A549 treated with Mapracorat at 1 μM for 4 hours (cell line): ENCODE results near the gene ATP8B4. TPM values are rescaled to one million over a fixed set of nuclear protein-coding genes. Genes with fewer than 3 reads are reported as not detected.

Experiments used
- total RNA-seq: library from RNA; stranded (reverse); fragments of 200-300 nt; extraction: Qiagen RNA extraction; gene quantifications from 5 replicates; pipeline ENCODE4 v1.2.3, GENCODE V29; 2022

The ATP8B4 gene, protein sequence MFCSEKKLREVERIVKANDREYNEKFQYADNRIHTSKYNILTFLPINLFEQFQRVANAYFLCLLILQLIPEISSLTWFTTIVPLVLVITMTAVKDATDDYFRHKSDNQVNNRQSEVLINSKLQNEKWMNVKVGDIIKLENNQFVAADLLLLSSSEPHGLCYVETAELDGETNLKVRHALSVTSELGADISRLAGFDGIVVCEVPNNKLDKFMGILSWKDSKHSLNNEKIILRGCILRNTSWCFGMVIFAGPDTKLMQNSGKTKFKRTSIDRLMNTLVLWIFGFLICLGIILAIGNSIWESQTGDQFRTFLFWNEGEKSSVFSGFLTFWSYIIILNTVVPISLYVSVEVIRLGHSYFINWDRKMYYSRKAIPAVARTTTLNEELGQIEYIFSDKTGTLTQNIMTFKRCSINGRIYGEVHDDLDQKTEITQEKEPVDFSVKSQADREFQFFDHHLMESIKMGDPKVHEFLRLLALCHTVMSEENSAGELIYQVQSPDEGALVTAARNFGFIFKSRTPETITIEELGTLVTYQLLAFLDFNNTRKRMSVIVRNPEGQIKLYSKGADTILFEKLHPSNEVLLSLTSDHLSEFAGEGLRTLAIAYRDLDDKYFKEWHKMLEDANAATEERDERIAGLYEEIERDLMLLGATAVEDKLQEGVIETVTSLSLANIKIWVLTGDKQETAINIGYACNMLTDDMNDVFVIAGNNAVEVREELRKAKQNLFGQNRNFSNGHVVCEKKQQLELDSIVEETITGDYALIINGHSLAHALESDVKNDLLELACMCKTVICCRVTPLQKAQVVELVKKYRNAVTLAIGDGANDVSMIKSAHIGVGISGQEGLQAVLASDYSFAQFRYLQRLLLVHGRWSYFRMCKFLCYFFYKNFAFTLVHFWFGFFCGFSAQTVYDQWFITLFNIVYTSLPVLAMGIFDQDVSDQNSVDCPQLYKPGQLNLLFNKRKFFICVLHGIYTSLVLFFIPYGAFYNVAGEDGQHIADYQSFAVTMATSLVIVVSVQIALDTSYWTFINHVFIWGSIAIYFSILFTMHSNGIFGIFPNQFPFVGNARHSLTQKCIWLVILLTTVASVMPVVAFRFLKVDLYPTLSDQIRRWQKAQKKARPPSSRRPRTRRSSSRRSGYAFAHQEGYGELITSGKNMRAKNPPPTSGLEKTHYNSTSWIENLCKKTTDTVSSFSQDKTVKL
- 0.57 to 1.7 TPM (median 0.90 TPM) in 5 replicates for total RNA-seq

DNA sequence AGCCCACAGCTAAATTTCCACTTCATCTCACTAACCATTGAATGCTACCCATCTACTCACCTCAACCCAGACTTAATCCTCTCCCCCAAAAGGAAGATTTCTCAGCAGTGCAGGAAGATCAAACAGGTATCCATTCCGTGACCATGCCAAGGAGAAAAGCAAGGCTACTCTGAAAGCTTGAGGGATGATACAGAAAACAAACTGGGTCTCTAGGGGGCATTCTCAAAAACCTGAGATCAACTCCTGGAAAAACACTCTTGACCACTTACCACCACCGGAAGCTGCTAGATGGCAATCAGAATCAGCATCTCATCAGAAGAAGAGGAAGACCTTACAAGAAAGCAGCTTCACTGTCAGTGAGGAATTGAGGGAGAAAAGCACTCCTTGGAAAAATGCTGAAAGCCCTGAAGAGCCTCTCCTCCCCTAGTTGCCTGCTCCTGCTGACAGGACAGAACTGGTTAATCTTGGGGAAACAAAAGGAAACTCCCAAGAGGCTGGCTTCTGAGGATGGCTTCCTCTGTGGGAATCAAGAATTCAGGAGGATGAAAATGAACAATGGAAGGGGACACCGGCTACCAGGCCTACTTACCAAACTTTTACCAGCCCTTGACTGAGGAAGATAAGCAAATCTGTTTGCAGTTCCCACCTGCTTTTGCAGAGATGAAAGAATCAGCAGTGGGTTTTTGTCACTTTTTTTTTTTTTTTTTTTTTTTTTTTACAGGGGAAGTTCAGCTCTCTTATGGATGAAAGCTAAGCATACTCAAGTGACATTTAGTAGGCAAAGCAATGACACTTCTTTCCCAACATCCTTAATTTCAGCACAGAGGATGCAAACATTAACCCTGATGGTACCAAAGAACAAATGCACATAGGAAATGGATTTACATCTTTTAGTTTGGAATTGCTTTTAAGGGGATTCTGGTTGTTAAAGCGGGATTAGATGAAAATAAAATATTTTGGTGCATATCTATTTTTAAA lies at the start of gene ATP8B4:
Gene ATP8B4, minus strand, starts transcription at position 171 of the 978 bp plus-strand sequence. CDS start 12,267 bp downstream, outside the sequence.

Other genes starting within 250 kb of the ATP8B4 start
- 30.9 to 37.7 TPM (median 33.0 TPM) in 5 replicates for gene SLC27A2, start 63.0 kb upstream of the ATP8B4 start, total RNA-seq
- gene HDC, start 146.5 kb upstream of the ATP8B4 start, total RNA-seq: 0.08 to 0.10 TPM (median 0.08 TPM) in 3 of 5 replicates, not detected in the others
- gene GABPB1, start 236.0 kb upstream of the ATP8B4 start, total RNA-seq: 26.9 to 36.8 TPM (median 32.3 TPM) in 5 replicates